ENCODE data around the gene MMP20.

The MMP20 gene

GRCh38 chr11:102590276-102591049 is 34.7 kb downstream of the MMP20 start:
- DNase-seq, result no peak

GRCh38 chr11:102589047-102589459 is 36.1 kb downstream of the MMP20 start:
- DNase-seq, result no peak

GRCh38 chr11:102587722-102588121 is 37.4 kb downstream of the MMP20 start:
- DNase-seq, result no peak

- no peak for DNase-seq
These were observed 41.8 kb downstream of the MMP20 start for GRCh38 chr11:102583141-102583873.

DNA sequence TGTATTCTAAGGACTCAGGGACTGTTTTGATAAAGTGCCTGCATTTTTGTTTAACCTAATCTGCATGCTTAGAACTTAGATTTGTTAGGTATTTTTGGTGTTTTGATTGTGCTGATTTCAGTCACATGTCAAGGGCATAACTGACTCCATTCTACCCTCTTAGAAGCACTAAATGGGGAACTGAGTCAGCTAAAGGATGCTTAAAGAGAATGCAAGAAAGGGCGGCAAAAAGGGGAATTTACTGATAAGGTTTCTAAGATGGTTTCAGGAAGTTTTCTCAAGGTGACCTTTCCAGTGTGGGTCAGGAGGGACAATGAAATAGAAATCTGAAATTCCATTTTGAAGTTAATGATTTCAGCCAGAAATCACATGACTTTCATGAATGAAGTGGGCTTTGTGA is 43.0 kb downstream of the MMP20 start:
- no peak for DNase-seq

GRCh38 chr11:102581066-102581465 is 44.1 kb downstream of the MMP20 start:
- no peak for DNase-seq

- DNase-seq, result no peak
These were observed 44.8 kb downstream of the MMP20 start for GRCh38 chr11:102580185-102580951.

DNA sequence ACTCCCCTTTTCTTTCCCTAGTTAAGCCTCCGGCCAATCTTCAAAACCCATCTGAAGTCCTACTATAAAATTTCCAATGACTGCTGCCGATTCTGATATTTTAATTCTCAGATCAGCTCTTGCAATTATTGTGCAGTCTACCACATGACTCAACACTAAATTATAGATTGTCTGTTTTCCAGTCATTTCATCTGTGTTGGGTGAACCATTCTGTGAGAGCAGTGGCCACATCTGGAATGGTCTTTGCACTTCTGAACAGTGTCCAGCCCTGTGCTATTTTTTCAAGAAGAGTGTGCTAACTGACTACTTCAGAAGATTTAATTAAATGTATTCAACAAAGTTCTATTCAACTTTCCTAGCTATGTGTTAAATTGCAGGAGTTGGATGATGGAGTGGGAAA is 47.4 kb downstream of the MMP20 start:
- no peak for DNase-seq

GRCh38 chr11:102577182-102577581 is 48.0 kb downstream of the MMP20 start:
- DNase-seq, result no peak

DNA sequence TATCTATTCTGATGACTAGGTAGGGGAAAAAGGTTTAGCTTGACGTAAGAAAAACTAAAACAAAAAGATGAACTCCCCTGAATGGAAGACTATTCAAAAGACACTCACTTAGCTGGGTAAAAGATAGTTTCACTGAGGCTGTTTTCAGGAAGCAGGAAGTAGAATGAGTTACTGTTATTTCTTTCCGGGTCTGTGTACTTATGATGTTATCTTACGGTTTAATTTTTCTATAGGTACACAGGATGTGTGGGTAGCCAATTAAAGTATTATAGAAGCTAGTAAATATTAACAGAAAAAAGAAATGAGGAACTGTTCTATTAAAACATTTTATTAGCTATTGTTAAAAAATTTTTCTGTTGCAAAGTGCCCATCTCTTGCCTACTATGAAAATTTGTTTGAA is 48.8 kb downstream of the MMP20 start:
- DNase-seq, result no peak

- no peak for DNase-seq
These were observed 50.1 kb downstream of the MMP20 start for GRCh38 chr11:102575012-102575411.

- peak; percentile 19 for DNase-seq
These were observed 51.3 kb downstream of the MMP20 start for GRCh38 chr11:102573851-102574250.

DNA sequence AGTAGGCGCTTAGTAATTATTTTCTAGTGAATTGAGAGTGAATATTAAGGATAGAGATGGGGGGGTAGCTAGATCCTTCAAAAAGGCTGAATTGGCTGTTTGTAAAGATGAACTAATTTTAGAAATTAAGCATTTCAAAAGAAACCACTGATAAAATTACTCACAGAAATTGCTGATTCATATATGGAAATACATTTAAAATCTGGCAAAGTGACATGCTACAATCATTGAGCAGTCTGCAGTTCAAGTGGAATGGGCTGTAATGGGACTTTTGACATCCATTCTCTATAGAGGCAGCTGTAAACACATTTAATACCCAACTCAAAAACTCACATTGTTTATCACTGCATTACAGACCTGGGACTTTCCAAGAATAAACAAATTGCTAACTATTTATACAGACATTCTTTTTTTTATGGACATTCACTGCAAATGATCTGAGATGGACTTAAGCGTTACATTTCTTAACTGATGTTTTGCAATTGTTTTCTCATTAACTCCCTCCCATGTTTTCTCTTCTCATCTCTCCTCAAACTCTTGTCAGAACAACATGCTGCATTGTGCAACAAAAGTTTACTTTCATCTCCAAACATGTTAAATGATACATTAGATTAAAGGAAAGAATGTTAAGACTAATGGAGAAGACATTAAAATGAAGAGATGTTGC is 52.4 kb downstream of the MMP20 start:
- no peak for DNase-seq

- no peak for DNase-seq
These were observed 56.3 kb downstream of the MMP20 start for GRCh38 chr11:102568851-102569250.

DNA sequence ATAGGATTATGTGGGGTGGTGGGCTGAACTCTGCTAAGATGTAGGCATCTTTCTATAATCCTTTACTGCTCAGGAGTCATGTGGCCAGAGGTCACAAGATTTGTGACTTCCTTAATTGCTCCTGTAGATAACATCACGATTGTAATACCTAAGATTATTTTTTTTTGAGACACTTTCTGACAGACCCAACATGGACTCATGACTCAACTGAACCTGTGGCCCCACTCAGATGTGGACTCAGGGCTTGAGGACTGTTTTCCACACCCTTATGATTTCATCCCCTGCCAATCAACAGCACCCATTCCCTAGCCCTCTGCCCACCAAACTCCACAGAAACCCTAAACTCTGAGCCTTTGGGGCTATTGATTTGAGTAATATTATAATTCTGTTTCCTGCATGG is 59.0 kb downstream of the MMP20 start:
- DNase-seq, result no peak

DNA sequence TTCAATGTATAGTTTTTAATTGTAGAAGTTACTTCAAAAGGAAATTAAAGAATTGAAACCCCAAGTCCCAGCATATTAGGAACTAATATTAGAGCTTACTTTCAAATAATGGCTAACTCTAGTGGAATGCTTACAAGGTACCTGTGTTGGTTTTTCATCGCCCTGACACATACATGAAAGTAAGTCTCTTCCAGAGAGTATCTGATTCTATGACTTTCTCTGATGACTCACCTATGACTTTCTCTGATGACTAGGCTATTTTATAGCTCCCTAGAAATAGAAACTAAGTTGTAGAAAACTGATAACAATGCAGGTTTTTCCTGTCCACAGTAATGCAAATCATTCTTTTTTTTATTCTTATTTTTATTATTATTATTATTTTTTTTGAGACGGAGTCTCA is 61.0 kb downstream of the MMP20 start:
- no peak for DNase-seq

- DNase-seq, result no peak
These were observed 63.5 kb downstream of the MMP20 start for GRCh38 chr11:102561636-102562035.

DNA sequence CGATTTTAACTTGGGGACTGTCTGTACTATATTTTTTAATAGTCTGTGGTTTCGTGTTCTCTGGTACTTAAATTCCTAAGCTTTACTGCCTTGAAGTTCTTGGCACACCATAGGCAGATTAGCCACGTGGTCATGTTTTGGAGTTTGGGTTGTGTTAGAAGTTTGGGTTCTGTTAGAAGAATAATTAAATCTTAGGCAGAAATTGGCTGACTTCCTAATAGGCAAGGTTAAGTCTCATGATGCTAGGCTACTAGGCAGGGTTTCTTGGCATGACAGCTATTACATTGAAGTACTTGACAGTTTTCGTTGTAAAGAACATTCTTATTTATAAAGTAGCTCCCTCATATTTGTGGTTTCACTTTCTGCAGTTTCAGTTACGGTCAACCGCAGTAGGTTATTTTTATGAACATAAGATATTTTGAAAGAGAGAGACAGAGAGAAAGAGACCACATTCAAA is 64.5 kb downstream of the MMP20 start:
- DNase-seq, result no peak

- DNase-seq, result no peak
These were observed 65.3 kb downstream of the MMP20 start for GRCh38 chr11:102559839-102560238.

- no peak for DNase-seq
These were observed 70.0 kb downstream of the MMP20 start for GRCh38 chr11:102555091-102555490.

DNA sequence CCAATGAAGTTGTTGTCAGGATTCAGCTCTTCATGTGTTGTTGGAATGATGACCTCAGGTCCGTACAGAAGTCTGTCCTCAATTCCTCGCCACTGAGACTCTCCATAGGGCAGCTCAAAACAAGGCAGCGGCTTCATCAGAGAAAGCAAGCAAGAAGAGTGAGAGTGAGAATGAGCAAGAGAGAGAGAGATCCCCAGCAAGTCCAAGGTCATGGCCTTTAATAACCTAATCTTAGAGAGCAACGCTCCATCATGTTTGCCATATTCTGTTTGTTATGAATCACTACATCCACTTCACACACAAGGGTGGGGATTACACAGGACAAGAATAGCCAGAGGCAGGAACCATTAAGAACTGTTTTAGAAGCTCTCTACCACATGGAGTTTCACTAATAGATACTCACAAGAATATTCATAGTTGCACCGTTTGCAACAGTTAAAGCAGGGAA is 71.3 kb downstream of the MMP20 start:
- no peak for DNase-seq

GRCh38 chr11:102552447-102553194 is 72.5 kb downstream of the MMP20 start:
- DNase-seq, result no peak

All from NCI-H345 (cell line).